H9 (cell line): ENCODE measurements around the gene CFAP97D1. TPM values are rescaled to one million over a fixed set of nuclear protein-coding genes. Genes with fewer than 3 reads are reported as not detected.

Experiments
- DNase-seq: peaks from one replicate; pipeline ENCODE4 v3.0.0-alpha.2; 2017
- H2AFZ ChIP-seq: one replicate; pipeline ENCODE4 v1.6.1; 2013; ENCODE audit warnings: mild to moderate bottlenecking, low read length, control low read depth, moderate library complexity
- H2AK5ac ChIP-seq: 2 replicates; pipeline ENCODE4 v1.6.1; 2013; ENCODE audit warnings: low read length, control low read depth, mixed read lengths; ENCODE audit not compliant: insufficient read length
- H2BK120ac ChIP-seq: one replicate; pipeline ENCODE4 v1.6.1; 2013; ENCODE audit warnings: low read depth, mild to moderate bottlenecking, low read length, control low read depth, inconsistent platforms; ENCODE audit not compliant: poor library complexity, severe bottlenecking
- H2BK12ac ChIP-seq: 2 replicates; pipeline ENCODE4 v1.6.1; 2013; ENCODE audit warnings: low read length, control low read depth, mixed read lengths, low read depth; ENCODE audit not compliant: insufficient read length
- H2BK15ac ChIP-seq: 2 replicates; pipeline ENCODE4 v1.6.1; 2013; ENCODE audit warnings: low read depth, low read length, control low read depth
- H2BK20ac ChIP-seq: one replicate; pipeline ENCODE4 v1.6.1; 2013; ENCODE audit warnings: low read depth, mild to moderate bottlenecking, low read length, control low read depth, inconsistent platforms; ENCODE audit not compliant: poor library complexity, severe bottlenecking
- H2BK5ac ChIP-seq: 2 replicates; pipeline ENCODE4 v1.6.1; 2013; ENCODE audit warnings: low read length, control low read depth, mixed read lengths; ENCODE audit not compliant: insufficient read length
- H3K14ac ChIP-seq: 2 replicates; pipeline ENCODE4 v1.6.1; 2013; ENCODE audit warnings: low read length, control low read depth; ENCODE audit not compliant: insufficient read depth
- H3K18ac ChIP-seq: 2 replicates; pipeline ENCODE4 v1.6.1; 2013; ENCODE audit warnings: low read depth, mild to moderate bottlenecking, mixed read lengths, low read length, control low read depth; ENCODE audit not compliant: insufficient read length
- H3K23ac ChIP-seq: 2 replicates; pipeline ENCODE4 v1.6.1; 2013; ENCODE audit warnings: low read length, control low read depth, mixed read lengths, low read depth; ENCODE audit not compliant: insufficient read length
- H3K23me2 ChIP-seq: 2 replicates; pipeline ENCODE4 v1.6.1; 2013; ENCODE audit warnings: low read depth, mild to moderate bottlenecking, mixed read lengths, low read length, control low read depth; ENCODE audit not compliant: insufficient read length, poor library complexity, severe bottlenecking
- H3K27ac ChIP-seq: 2 replicates; pipeline ENCODE4 v1.5.1; 2013; ENCODE audit warnings: low read length, control low read depth, mixed read lengths, low read depth; ENCODE audit not compliant: insufficient read length
- H3K27me3 ChIP-seq: 2 replicates; pipeline ENCODE4 v1.6.1; 2013; ENCODE audit warnings: low read length, control low read depth, inconsistent platforms; ENCODE audit not compliant: insufficient read depth
- H3K4ac ChIP-seq: 2 replicates; pipeline ENCODE4 v1.6.1; 2013; ENCODE audit warnings: low read depth, mild to moderate bottlenecking, control low read depth, inconsistent platforms, low read length, moderate library complexity
- H3K4me1 ChIP-seq: 2 replicates; pipeline ENCODE4 v1.6.1; 2013; ENCODE audit warnings: low read length, control low read depth, inconsistent platforms; ENCODE audit not compliant: insufficient read depth
- H3K4me2 ChIP-seq: 2 replicates; pipeline ENCODE4 v1.6.1; 2013; ENCODE audit warnings: low read length, control low read depth, mixed read lengths; ENCODE audit not compliant: insufficient read length, insufficient read depth
- H3K56ac ChIP-seq: 2 replicates; pipeline ENCODE4 v1.6.1; 2013; ENCODE audit warnings: low read depth, mild to moderate bottlenecking, mixed read lengths, low read length, control low read depth; ENCODE audit not compliant: insufficient read length
- H3K79me1 ChIP-seq: 2 replicates; pipeline ENCODE4 v1.6.1; 2013; ENCODE audit warnings: low read depth, mild to moderate bottlenecking, moderate library complexity, low read length, control low read depth, inconsistent platforms; ENCODE audit not compliant: insufficient read depth, poor library complexity, severe bottlenecking
- H3K79me2 ChIP-seq: 2 replicates; pipeline ENCODE4 v1.6.1; 2013; ENCODE audit warnings: low read length, control low read depth, inconsistent platforms; ENCODE audit not compliant: insufficient read depth
- H3K9ac ChIP-seq: 2 replicates; pipeline ENCODE4 v1.6.1; 2013; ENCODE audit warnings: low read length, control low read depth, mixed read lengths; ENCODE audit not compliant: insufficient read length; ENCODE audit errors: extremely low read depth
- H3K9me3 ChIP-seq: one replicate; pipeline ENCODE4 v1.6.1; 2013; ENCODE audit warnings: low read depth, low read length, inconsistent platforms; ENCODE audit not compliant: control insufficient read depth
- H3T11ph ChIP-seq: one replicate; pipeline ENCODE4 v1.6.1; 2013; ENCODE audit warnings: mild to moderate bottlenecking, low read length, control low read depth, inconsistent platforms
- H4K20me1 ChIP-seq: one replicate; pipeline ENCODE4 v1.6.1; 2013; ENCODE audit not compliant: control insufficient read depth, insufficient read length, insufficient read depth
- H4K5ac ChIP-seq: 2 replicates; pipeline ENCODE4 v1.6.1; 2013; ENCODE audit warnings: low read depth, mild to moderate bottlenecking, mixed read lengths, low read length, control low read depth; ENCODE audit not compliant: insufficient read length
- H4K8ac ChIP-seq: replicated peaks from 2 replicates; pipeline ENCODE4 v1.6.1; 2013; ENCODE audit warnings: low read length, control low read depth, mixed read lengths, low read depth; ENCODE audit not compliant: insufficient read length
- H4K91ac ChIP-seq: 2 replicates; pipeline ENCODE4 v1.6.1; 2013; ENCODE audit warnings: low read depth, mild to moderate bottlenecking, moderate library complexity, mixed read lengths, low read length, control low read depth; ENCODE audit not compliant: insufficient read length
- H3K27ac Mint-ChIP-seq, 3 experiments: 2 replicates in 2 of 3; 3 replicates in 1 of 3; pipeline ENCODE4 v1.8.0; 2020 to 2021; ENCODE audit warnings: mixed read lengths in 3 of 3, mild to moderate bottlenecking in 1 of 3, moderate library complexity in 1 of 3
- H3K27me3 Mint-ChIP-seq: 2 replicates; pipeline ENCODE4 v1.8.0; 2021; ENCODE audit warnings: low read depth, mild to moderate bottlenecking, moderate library complexity, mixed read lengths
- H3K36me3 Mint-ChIP-seq, 3 experiments: 2 replicates in 2 of 3; 3 replicates in 1 of 3; pipeline ENCODE4 v1.8.0; 2020 to 2021; ENCODE audit warnings: low read depth in 3 of 3, mixed read lengths in 3 of 3; ENCODE audit not compliant: insufficient read depth in 1 of 3
- H3K4me1 Mint-ChIP-seq, 2 experiments: 2 replicates each; pipeline ENCODE4 v1.8.0; 2020; ENCODE audit warnings: mixed read lengths in 2 of 2
- H3K4me3 Mint-ChIP-seq, 2 experiments: 2 replicates in 1 of 2; 3 replicates in 1 of 2; pipeline ENCODE4 v1.8.0; 2020 to 2021; ENCODE audit warnings: mild to moderate bottlenecking in 2 of 2, mixed read lengths in 2 of 2, moderate library complexity in 1 of 2
- H3K9me3 Mint-ChIP-seq, 2 experiments: 2 replicates in 1 of 2; 3 replicates in 1 of 2; pipeline ENCODE4 v1.8.0; 2020; ENCODE audit warnings: mild to moderate bottlenecking in 2 of 2, mixed read lengths in 2 of 2, moderate library complexity in 1 of 2
- WGBS: extraction: QIAGEN DNeasy Blood & Tissue Kit; methylation state at CpG from one replicate; pipeline ENCODE4 v1.1.7; 2013; ENCODE audit warnings: missing lambda C conversion rate, low lambda C conversion rate, mixed read lengths; ENCODE audit not compliant: insufficient read length; ENCODE audit errors: extremely low coverage; 5-methylcytosine and 5-hydroxymethylcytosine counted together
- total RNA-seq: library from RNA; stranded (reverse); gene quantifications from 2 replicates; pipeline ENCODE4 v1.2.1, GENCODE V29; 2021
- TF ChIP-seq, protein P1 (sequence below): fragments of 200-600 bp; sonication (generic); conservative IDR thresholded peaks from 3 replicates; pipeline ENCODE4 v1.8.0; 2021; ENCODE audit warnings: antibody characterized with exemption, mild to moderate bottlenecking

Gene CFAP97D1
- total RNA-seq, 1 experiment from 2014 or later = not detected

DNA sequence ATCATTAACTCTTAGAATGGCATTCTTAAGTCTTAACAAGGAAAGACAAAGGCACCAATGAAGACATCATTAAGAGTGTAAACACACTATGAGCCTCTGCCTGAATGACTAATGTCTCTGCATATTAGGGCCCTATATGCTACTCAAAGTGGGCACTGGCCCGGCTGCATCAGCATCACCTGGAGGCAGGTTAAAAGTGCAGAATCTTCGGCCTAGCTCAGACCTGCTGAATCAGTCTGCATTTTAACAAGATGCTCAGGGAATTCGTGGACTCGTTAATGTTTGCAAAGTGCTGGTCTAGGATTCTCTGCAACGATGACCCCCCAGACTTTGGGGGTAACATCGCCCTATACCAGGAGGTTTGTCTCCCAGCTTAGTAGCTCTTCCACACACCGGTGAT, 46.0 kb downstream of the CFAP97D1 start:
- H3K9me3 Mint-ChIP-seq = no peaks in the 10 kb centered on the region
- H3K4me1 Mint-ChIP-seq = peaks cover under 1 to 5% of the 10 kb centered on the region in 2 experiments; a peak in 2 of 4 replicates
- no peak for DNase-seq
- no peak overlapping the region for H3T11ph ChIP-seq
- H4K5ac ChIP-seq = no peak overlapping the region
- WGBS = no CpG with 5 or more reads among the region's 7 CpGs
- H3K36me3 Mint-ChIP-seq = peaks cover 2 to 16% (median 7%) of the 10 kb centered on the region in 3 experiments; a peak in 6 of 7 replicates
- no peak overlapping the region for H4K8ac ChIP-seq
- TF ChIP-seq, protein P1, sequence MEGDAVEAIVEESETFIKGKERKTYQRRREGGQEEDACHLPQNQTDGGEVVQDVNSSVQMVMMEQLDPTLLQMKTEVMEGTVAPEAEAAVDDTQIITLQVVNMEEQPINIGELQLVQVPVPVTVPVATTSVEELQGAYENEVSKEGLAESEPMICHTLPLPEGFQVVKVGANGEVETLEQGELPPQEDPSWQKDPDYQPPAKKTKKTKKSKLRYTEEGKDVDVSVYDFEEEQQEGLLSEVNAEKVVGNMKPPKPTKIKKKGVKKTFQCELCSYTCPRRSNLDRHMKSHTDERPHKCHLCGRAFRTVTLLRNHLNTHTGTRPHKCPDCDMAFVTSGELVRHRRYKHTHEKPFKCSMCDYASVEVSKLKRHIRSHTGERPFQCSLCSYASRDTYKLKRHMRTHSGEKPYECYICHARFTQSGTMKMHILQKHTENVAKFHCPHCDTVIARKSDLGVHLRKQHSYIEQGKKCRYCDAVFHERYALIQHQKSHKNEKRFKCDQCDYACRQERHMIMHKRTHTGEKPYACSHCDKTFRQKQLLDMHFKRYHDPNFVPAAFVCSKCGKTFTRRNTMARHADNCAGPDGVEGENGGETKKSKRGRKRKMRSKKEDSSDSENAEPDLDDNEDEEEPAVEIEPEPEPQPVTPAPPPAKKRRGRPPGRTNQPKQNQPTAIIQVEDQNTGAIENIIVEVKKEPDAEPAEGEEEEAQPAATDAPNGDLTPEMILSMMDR = no peak
- no peak overlapping the region for H2BK20ac ChIP-seq
- no peaks in the 10 kb centered on the region for H3K79me1 ChIP-seq
- H3K27me3 ChIP-seq = no peaks in the 10 kb centered on the region
- H2AFZ ChIP-seq = no peak overlapping the region
- no peak overlapping the region for H4K91ac ChIP-seq
- H2BK120ac ChIP-seq = no peak overlapping the region
- H3K4me1 ChIP-seq = no peaks in the 10 kb centered on the region
- H3K4ac ChIP-seq = no peak overlapping the region
- H3K56ac ChIP-seq = no peak overlapping the region
- no peak overlapping the region for H3K23ac ChIP-seq
- H3K9ac ChIP-seq = no peak overlapping the region
- H3K79me2 ChIP-seq = no peaks in the 10 kb centered on the region
- H4K20me1 ChIP-seq = no peaks in the 10 kb centered on the region
- no peak overlapping the region for H3K14ac ChIP-seq
- no peak overlapping the region for H3K27ac Mint-ChIP-seq
- H2BK12ac ChIP-seq = no peak overlapping the region
- H2BK15ac ChIP-seq = no peak overlapping the region
- no peak overlapping the region for H3K18ac ChIP-seq
- no peak overlapping the region for H2BK5ac ChIP-seq
- H3K4me3 Mint-ChIP-seq = no peak overlapping the region
- no peak overlapping the region for H3K4me2 ChIP-seq
- H3K27me3 Mint-ChIP-seq = peaks cover 1% of the 10 kb centered on the region
- H2AK5ac ChIP-seq = no peak overlapping the region
- H3K9me3 ChIP-seq = no peaks in the 10 kb centered on the region
- no peaks in the 10 kb centered on the region for H3K23me2 ChIP-seq
- H3K27ac ChIP-seq = no peak overlapping the region
